WI38 (cell line): ENCODE data around the gene RPRML.

Experiments used
- H3K4me3 ChIP-seq: 2 replicates; pipeline ENCODE4 v1.5.1; 2011; ENCODE audit warnings: low read depth, mild to moderate bottlenecking, control low read depth, low read length
- CTCF ChIP-seq: IDR thresholded peaks from 2 replicates; pipeline ENCODE4 v1.5.1; 2012; ENCODE audit warnings: low read depth, mild to moderate bottlenecking, control low read depth, low read length

Gene RPRML

DNA sequence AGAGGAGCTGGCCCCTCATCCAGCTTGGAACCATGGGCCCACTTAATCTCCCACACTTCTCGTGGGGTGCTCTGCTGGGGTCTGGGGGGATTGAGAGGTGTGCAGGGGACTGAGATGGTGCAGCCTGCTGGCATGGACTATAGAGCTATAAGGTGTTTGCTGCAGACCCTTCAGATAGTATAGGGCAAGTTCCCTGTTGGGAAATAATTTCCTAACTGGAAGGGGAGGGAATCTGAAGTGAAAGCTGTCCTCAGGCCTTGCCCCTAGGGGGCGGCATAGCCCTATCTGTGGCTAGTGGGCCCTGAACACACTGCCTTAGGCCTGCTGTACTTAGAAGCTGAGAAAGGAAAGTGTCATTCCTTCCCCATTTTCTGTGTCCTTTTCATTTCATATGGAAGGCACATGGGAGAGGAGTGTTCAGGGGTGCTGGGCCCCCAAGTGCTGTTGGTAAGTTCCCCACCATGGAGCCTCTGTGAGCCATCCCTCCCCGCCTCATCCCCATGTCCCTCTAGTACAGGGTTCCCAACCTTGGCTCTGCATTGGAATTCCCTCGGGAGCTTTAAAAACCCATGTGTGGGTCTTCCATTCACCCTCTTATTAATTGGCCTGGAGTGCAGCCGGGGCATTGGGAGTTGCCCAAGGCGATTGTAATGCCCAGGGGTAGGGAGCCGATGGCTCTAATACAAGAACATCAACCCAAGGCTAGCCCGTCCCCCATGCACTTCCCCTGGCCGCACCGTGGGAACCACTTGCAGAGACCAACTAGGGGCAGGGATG, 36.4 kb downstream of the RPRML start:
- no peak overlapping the region for H3K4me3 ChIP-seq
- peak; percentile 94 for TF ChIP-seq CTCF

DNA sequence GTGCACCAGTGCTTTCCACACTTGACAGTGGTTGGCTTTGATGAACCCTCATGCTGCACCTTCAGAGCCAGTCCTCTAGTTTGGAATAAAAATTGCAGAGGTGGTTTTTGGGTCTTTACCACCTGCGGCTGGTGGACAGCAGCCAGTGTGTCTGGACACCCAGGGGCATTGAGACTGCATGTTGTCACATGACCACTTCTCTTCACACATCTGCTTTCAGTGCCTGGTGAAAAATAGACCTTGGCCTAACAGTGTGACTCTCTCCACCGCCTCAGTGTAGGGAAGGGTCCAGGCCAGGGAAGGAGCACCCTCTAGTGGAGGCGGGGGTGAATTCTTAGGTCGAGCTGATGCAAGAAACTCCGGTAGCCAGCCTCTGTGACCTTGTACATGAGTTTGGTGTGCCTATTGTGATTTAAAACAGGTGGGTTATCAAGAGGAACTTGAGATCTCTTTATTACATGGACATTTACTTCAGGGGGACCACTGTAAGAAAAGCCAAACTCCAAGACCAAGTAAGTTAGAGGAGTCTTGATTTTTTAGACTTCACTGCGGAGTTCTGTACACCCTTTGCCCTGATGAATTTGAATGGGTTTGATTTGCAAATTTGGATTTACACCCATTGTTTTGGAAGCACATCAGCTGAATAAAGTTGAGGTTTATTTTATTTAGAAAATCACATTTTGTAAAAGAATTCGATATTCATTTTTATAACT, 38.2 kb downstream of the RPRML start:
- peak; percentile 91 for TF ChIP-seq CTCF

DNA sequence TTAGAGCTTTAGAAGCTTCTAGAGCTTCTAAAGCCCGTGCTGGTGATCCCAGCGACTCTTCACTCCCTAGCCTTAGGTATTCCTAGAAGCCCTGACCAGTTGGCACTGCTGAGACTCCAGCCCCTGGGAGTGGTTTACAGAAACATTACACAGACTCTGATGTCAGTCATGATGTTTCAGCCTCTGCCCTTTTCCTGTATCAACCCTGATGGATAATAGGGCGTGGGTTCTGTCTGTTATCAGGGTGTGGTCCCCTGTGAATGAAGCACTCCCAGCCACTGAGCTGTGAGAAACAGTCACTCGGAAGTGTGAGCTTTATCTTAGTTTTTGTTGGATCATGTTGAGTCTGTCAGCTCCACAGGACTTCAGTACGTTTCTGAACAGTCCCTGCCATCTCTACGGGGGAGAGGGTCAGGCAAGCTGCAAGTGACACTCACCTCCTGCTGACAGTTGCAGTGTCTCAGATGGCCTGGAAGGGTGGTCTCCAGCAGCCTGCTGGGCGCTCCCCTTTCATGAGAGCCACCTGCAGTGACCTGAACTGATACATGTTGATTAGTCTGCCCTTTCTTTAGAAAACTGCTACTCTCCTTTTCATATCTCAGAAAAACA, 43.3 kb downstream of the RPRML start:
- no peak for TF ChIP-seq CTCF
- no peak overlapping the region for H3K4me3 ChIP-seq

More for the DNA sequence above, 38.2 kb downstream of the RPRML start:
- no peak overlapping the region for H3K4me3 ChIP-seq

DNA sequence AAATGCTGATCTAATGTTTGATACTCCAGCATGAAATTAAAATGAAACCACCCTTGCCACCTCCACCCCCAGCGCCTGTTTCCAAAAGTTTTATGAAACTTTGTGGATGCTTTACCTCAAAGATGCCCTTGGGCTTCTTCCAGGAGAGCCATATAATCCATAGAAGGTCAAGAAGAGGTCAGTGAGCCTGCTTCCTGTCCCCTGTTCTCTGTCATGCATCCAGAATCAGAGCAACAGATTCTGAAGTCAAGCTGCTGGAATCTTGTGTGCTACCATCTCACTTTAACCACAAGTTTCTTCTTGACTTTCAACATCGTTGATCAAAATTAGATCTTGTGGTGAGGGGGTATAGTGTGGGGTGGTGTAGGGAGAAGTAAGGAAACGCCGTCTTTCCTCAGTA, 47.5 kb downstream of the RPRML start:
- no peak for TF ChIP-seq CTCF

DNA sequence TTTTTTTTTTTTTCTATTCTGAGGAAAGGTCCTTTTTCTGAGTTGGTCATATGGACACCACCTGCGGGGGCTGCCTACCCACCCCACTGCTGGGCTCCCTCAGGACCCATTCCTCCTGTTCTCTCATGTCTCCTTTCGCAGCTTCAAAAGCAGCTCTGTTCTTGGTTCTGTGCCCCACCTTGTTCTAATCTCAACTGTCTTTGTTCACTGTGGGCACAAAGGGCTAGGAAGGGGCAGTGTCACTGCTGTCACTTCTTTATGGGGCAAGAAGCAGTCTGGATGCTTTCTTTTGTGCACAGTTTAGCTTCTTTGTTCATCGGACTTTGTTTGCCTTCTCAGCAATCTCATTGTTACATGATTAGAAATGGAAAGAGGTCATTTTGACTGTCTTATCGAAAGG, 49.0 kb downstream of the RPRML start:
- no peak overlapping the region for H3K4me3 ChIP-seq
- TF ChIP-seq CTCF: no peak

More for the DNA sequence above, 47.5 kb downstream of the RPRML start:
- no peak overlapping the region for H3K4me3 ChIP-seq

GRCh38 chr17:46929413-46929812, 49.6 kb downstream of the RPRML start:
- no peak for TF ChIP-seq CTCF
- no peak overlapping the region for H3K4me3 ChIP-seq
